Activated T-cell treated with anti-CD3 and anti-CD28 coated beads, Interleukin-2, amount 50 U/mL, for 1 hour (primary cell): ENCODE results near the gene ZNF792.
"Not testable (repeated sequence)": the region's sequence is repeated elsewhere in the genome, so short reads cannot be mapped to it uniquely, and the experiment has no call there.

Experiments used
- DNase-seq: peaks from one replicate; pipeline ENCODE4 v3.0.0-alpha.2; 2020

The ZNF792 gene

DNA sequence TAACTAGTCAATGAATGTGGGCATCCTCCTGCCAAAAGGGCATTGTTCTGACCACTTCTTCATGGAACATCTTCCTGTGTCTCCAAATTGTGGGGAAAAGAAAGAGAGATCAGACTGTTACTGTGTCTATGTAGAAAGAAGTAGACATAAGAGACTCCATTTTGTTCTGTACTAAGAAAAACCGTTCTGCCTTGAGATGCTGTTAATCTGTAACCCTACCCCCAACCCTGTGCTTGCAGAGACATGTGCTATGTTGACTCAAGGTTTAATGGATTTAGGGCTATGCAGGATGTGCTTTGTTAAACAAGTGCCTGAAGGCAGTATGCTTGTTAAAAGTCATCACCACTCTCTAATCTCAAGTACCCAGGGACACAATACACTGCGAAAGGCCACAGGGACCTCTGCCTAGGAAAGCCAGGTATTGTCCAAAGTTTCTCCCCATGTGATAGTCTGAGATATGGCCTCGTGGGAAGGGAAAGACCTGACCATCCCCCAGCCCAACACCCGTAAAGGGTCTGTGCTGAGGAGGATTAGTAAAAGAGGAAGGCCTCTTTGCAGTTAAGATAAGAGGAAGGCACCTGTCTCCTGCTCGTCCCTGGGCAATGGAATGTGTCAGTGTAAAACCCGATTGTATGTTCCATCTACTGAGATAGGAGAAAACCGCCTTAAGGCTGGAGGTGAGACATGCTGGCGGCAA, 43.8 kb downstream of the ZNF792 start:
- DNase-seq = not testable (repeated sequence)

DNA sequence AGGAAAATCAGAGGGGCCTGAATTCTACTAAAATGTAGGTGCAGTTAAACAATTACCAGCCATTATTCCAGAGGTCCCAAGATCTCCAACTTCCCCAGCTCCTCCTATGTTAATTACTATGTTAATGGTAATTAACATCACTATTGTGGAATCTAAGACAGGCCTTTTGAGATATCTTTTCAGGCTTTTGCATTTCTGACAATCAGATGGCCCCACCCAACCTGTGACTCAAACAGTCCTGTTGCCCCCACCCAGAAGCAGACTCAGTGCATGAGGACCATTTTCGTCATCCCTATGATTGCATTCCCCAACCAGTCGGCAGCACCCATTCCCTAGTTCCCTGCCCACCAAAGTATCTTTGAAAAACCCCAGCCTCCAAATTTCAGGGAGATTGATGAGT, 45.8 kb downstream of the ZNF792 start:
- no peak for DNase-seq

DNA sequence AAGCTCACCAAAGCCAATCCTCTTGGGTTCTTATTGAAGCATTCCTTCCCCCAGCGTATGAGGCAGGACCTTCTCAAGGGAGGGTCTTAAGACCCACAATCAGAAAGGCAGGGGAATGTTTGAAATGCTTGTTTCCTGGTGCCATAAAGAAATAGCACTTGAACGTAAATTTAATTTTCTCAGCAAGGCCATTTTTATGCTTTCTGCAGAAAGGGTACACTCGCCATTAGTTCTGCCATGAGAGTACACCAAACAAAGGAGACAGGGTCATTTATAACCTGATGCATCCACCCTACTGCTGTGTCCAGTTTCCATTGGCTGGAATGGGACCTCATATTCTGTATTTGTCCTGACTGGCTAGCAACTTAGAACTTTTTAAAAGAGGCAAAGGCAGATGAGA, 46.9 kb downstream of the ZNF792 start:
- DNase-seq = not testable (repeated sequence)

DNA sequence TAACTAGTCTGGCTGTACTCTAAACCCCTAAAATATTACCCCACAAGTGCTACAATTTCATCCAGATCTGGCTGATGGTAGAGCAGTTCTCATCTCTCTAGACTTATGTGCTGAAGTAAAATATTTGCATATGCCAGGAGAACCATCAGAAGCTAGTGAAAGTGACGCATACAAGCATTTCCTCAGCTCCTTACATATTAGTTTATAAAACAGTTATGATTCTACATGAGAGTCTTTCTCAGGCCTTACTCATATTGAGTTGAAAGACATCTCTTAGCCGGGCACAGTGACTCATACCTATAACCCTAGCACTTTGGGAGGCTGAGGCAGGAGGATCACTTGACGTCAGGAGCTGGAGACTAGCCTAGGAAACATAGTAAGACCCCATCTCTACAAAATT, 53.3 kb downstream of the ZNF792 start:
- no peak for DNase-seq
